GM18868 (cell line): ENCODE measurements around the gene ADAP2.
A peak's percentile ranks its signal among the peaks of the same experiment; 100 is the strongest.
"Not testable (repeated sequence)": the region's sequence is repeated elsewhere in the genome, so short reads cannot be mapped to it uniquely, and the experiment has no call there.

Experiments
- ATAC-seq: cut with Tn5 transposase; IDR thresholded peaks from one replicate; pipeline ENCODE4 v1.9.1; 2021; ENCODE audit warnings: mild to moderate bottlenecking, moderate library complexity; ENCODE audit not compliant: unreplicated experiment

The ADAP2 gene, protein sequence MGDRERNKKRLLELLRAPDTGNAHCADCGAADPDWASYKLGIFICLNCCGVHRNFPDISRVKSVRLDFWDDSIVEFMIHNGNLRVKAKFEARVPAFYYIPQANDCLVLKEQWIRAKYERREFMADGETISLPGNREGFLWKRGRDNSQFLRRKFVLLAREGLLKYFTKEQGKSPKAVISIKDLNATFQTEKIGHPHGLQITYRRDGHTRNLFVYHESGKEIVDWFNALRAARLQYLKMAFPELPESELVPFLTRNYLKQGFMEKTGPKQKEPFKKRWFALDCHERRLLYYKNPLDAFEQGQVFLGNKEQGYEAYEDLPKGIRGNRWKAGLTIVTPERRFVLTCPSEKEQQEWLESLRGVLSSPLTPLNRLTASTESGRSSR

DNA sequence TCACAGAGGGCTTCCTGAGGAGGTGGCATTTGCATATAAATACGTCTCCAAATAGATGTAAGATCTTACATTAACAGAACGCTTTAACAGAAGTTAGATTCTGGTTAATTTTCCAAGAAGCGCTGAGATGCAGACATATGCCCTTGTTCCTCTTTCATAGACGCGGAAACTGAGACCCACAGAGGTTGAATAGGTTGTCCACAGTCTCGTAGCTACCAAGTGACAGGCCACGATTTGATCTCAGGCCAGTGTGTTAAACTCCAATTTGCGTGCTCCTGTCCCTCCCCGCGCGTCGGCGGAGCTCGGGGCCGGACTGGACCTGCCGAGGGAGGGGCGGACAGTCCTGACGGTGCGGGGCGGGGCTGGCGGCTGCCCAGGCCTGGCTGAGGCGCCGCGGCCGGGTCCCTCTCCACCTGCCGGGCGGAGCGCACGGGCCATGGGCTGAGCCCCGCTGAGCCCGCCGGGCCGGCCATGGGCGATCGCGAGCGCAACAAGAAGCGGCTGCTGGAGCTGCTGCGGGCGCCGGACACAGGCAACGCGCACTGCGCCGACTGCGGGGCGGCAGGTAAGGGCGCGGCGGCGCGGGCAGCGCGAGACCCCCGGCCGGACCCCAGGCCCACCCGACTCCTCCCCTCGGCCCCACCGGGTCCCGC, at the start of gene ADAP2:
TSS of gene ADAP2 (plus strand) at position 402 of the 653 bp plus-strand sequence. CDS start at position 472, 70 bp downstream.
- no peak for ATAC-seq

DNA sequence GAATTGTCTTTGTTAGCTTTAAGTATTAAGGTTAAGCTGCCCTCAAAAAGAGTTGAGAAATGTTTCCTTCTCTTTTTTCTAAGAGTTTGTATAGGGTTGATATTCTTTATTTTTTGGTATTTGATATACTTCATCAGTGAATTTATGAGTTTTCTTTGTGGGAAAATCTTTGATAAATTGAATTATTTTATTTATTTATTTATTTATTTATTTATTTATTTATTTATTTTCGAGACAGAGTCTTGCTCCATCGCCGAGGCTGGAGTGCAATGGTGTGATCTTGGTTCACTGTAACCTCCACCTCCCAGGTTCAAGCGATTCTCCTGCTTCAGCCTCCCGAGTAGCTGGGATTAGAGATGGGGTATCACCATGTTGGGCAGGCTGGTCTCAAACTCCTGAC, 35.6 kb upstream of the ADAP2 start:
- ATAC-seq: no peak

DNA sequence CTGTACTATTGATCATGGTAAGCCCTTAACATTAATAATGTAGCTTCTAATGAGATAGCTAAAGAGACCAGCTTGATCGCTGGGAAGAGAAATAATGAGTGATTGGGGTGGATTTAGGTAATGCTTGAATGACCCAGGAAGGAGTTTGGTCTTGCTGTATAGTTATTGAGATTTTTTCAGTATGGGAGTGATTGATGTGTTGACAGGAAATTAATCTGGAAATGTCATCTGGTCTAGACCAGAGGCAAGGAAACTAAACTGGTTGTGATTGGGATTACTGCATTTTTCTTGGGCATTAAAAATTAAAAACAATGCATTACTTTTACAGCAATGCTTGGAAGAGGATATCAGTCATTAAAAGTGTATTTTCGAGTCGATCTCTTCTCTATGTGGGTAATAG, 27.5 kb upstream of the ADAP2 start:
- no peak for ATAC-seq

DNA sequence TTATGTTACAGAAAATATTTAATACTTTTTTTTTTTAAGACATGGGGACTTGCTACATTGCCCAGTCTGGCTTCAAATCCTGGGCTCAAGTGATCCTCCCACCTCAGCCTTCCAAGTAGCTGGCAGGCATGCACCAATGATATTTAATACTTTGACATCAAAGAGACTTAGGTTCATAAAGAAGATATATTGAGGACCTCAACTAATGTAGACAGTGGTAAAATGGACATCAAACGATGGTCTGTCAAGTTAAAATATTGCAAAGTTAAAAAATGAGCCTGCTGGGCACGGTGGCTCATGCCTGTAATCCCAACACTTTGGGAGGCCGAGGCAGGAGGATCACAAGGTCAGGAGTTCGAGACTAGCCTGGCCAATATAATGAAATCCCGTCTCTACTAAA, 24.4 kb upstream of the ADAP2 start:
- no peak for ATAC-seq

DNA sequence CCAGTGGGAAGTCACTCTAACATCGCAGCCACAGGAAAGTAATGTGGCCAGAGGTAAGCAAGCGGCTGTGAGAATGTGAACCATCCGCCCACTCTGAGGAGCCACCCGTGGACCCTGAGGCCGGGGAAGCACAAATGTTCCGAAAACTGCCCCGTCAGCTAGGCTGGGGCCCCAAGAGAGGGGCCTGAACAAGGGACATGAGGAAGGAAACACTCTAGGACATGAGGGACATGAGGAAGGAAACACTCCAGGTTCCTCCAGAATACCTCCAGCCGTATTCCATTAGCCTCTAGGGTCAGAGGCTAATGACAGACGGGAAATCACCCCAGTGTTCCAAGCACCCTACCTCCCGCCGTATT, 16.0 kb upstream of the ADAP2 start:
- peak; percentile 27 for ATAC-seq

DNA sequence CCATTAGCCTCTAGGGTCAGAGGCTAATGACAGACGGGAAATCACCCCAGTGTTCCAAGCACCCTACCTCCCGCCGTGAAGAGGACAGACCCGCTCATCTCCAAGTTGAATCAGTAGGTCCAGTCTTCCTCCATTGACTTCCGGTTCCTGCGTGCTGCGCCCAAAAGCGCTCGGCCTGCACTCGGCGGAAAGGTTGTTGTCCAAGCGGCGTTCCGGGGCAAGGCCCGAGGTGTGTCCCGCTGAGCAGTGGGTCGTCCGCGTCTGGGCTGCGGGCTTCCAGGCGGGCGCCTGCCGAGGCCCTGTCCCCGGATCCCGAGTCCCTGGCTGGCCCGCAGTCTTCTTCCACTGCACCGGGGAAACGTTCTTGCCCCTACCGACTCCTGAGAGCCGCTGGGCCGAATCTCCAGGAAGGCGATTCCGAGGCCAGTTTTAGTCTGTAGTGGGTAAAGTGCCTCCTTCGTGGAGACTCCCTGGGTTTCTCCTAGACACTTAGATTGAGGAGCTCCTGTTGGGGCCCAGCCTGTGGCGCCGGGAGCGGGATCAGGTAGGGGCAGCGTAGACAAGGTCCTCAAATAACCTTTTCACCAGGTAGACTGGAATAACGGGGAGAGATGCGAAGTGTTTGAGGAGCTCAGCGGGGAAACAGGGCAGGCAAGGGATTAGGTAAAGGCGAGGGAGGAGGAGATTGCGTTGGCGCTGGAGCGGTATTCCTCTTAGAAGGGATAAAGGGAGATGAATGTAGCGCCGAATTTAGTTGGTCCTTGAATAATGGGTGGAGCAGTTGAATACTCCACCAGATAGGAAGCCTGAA, 15.4 kb upstream of the ADAP2 start, which contains the start of gene TEFM:
TSS of gene TEFM (minus strand) at position 138 of the 811 bp plus-strand sequence. CDS start at position 98, 40 bp downstream.
- ATAC-seq: peak; percentile 84

DNA sequence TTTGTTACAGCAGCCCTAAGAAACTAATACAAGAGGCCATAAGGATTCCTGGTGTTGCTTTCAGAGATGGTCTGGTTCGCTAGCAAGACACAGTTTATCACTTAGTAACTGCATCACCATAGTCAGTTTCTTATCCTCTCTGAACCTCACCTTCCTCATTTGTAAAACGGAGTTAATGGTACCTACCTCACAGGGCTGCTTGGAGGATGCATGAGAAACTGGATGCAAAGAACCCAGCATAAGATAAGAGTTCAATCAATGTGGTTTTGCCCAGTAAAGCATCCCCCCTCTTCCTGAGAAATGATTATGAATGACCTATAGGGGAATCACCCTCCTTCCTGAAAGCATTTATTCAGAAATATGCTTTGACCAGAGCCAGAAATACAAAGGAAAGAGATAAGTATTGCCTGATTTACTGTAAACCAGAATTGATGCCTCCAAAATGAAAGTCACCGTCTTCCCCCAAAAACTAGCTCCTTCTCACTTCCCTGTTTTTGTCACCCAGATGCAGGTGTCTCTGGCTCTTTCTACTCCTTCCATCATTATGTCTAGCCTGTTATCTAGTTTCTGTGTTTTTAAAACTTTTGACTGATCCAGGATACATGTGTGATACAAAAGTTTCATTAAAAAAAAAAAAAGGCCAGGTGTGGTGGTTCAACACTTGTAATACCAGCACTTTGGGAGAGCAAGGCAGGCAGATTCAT, 12.9 kb upstream of the ADAP2 start:
- no peak for ATAC-seq

DNA sequence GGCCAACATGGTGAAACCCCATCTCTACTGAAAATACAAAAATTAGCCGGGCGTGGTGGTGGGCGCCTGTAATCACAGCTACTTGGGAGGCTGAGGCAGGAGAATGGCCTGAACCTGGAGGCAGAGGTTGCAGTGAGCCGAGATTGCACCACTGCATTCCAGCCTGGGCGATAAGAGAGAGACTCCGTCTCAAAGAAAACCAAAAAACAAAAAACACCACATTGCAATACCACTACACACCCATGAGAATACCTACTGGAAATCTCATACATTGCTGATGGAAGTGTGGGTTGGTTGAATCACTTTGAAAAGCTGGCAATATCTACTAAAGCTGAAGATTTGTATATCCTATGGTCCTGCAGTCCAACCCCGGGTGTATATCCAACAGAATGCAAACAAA, 11.6 kb upstream of the ADAP2 start:
- ATAC-seq: not testable (repeated sequence)

DNA sequence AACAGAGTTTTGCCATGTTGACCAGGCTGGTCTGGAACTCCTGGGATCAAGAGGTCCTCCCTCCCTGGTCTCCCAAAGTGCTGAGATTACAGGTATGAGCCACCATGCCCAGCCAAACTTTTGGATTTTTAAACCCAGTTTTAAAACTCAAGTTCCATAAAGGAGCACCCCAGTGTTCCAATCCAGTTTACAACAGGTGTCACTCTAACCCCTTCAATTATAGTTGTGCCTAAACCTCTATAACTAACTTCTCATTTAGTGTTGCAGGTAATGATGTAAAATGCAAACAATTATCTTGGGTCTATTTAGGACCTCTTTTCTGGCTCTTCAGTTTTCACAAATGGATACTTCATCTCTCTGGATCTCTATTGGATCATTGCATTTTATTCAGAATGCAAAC, 7.8 kb upstream of the ADAP2 start:
- ATAC-seq: no peak

DNA sequence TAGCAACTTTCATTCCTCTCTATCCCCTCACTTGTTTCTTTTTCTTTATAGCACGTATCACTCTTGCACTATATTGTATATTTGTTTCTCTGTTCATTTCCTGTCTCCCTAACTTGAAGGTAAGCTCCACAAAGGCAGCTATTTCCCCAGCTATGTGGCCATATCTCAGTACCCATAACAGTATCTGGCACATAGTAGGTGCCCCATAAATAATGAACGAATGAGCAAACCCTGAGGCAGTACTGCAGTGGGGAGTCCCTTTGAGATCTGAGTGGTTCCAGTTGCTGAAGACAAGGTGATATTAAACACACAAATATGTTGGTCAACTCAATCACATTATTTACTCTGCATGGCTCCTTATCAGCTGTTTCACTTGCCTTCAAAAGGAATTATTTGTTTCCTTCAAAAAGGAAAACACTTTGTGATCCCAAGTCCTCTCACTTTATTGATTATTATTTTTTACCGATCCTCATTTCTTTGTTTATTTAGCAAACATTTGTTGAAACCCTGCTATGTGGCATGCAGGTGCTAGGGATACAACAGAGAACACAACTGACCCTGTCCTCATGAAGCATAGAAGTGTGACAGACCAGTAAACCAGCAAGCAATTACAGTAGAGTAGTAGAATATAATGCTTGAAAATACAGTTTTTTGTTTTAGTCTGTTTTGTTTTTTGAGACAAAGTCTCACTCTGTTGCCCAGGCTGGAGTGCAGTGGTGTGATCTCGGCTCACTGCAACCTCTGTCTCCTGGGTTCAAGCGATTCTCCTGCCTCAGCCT, 5.7 kb upstream of the ADAP2 start:
- ATAC-seq: no peak

DNA sequence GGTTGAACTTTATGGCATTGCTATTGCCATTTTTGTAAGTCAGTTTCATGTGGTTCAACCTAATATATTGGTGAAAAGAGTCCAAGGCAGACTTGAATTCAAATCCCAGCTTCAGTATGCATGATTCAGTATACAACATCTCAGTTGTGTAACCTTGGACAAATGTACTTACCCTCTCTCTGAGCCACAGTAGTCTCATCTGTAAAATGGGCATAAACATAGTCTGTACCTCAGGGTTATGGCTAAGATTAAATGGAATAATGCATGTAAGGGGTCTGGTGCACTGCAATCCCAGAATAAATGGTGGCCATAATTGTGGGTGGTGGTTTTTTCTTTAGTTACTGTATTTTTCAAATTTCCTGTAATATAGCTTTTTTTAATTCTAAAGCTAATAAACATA, 4.7 kb upstream of the ADAP2 start:
- ATAC-seq: no peak

DNA sequence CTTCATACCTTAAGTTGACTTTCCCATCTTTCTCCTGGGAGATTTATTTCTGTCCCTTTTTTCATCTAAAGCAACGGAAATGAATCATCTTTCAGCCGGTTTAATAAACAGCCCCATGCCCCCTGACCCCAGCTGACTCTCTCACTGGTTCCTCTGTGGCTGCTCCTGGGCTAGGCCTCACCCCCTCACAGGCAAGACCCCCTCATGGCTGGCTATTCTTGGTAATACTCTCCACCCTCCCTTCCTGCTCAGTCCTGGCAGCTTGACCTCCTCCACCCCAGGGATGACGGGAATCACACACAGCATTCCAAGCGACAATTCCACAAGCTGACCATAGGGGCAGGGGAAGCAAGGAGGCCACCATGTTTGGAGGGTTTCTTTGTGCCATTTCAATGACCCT, 1.5 kb upstream of the ADAP2 start:
- ATAC-seq: no peak

DNA sequence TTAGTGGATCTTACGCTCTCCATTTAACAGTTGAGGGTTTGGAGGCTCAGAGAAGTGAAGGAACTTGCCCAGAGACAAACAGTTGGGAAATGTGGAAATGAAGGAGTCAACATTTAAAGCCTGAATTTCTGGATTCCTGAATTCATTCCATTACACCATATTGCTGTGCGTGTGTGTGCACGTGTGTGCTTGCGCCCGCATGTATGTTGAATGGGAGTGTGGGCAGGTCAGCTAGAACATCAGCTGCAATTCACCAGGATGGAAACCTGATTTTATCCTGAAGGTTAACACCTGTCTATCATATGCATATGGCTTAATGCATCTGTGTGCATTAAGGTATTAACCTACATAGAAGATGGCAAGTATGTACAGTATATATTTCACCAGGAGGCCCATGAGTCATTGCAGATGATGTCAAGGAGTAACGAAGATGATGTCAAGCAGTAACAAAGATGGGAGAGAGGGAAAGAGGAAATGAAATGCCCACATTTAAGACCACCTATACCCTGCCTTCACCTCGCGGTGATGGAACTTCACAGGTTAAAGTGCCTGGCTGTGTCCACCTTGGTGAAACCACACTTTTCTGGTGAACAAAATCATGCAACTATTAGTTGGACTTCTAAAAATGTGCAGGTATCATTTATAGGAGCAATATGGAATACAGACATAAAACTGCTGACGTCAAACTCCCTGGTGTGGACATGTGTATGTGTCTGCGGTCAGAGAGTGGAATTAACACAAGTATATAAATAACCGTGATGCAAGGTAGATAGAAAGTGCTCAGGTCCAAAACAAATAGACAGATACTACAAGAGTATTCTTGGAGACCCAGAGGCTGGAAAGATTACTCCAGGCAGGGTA, 832 bp upstream of the ADAP2 start:
- no peak for ATAC-seq

DNA sequence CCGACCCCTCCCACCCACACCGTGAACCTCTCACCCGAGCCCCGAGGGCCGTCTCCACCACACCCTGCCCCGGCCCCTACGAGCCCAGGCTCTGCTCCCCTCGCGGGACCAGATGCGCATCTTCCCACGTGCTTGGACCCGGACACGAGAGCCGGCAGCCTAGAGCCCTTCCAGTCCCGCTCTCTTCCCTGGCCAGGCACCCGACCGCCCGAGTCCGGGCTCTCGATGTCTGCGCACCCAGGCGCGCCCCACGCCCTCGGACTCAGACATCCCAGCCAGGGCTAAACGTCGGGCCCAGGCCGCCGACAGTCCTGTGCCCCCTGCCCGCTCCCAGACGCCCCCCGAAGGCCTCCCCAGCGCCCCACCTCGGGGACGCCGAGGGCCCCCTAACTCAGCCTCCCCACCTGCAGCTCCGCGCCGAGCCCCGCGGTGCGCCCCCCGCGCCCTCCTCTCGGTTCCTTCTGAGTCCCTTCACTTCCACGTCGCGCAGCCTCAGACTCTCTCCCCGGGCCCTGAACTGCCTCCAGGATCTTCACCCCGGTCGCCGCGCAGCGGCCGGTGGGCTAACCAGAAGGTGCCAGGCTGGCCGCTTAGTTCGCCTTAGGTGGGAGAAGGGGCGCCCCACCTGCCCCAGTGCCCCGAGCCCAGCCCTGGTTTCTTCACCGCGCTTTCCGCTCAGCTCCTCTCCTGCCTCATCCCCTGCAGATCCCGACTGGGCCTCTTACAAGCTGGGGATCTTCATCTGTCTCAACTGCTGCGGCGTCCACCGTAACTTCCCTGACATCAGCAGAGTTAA, 688 bp downstream of the ADAP2 start:
- ATAC-seq: no peak

DNA sequence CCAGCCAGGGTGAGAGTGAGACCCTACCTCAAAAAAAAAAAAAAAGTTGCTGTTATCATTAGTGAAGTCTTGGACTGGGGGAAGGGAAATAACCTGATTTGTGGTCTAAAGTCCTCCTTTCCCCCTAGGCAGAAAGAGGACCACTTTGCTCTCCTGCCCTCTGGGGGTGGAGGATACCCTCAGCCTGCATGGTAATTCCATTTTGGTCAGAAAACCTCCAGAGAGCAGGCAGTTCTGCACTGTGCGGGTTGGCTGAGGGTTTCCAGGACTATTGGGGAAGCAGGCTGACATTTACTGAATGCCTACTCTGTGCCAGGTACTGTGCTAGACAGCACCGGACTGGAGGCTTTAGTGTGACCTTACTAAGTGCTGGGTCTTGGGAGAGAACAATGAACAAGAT, 2.6 kb downstream of the ADAP2 start:
- ATAC-seq: no peak

DNA sequence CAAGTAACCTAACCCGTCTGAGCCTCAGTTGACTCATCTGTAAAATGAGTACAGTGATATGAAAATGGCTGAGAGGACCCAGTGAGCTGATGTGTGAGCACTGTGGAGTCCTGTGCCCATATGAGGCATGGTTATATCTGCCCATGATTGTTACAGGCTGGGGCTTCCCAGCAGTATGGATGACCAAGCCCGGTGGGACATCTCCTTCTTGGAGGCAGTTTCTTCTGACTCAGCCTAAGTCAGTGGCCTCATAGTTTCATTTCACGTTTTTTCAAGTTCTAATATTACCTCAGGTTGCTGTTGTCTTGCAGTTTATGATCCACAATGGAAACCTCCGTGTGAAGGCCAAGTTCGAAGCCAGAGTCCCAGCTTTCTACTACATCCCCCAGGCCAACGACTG, 4.8 kb downstream of the ADAP2 start:
- ATAC-seq: no peak

DNA sequence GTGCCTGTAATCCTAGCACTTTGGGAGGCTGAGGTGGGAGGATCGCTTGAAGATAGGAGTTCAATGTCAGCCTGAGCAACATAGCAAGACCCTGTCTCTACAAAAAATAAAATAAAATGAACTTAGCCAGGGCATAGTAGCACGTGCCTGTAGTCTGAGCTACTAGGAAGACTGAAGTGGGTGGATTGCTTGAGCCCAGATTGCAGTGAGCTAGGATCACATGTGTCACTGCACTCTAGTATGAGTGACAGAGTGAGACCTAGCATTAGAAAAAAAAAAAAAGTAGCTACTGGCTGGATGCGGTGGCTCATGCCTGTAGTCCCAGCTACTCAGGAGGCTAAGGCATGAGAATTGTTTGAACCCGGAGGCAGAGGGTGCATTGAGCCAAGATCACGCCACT, 6.0 kb downstream of the ADAP2 start:
- no peak for ATAC-seq

DNA sequence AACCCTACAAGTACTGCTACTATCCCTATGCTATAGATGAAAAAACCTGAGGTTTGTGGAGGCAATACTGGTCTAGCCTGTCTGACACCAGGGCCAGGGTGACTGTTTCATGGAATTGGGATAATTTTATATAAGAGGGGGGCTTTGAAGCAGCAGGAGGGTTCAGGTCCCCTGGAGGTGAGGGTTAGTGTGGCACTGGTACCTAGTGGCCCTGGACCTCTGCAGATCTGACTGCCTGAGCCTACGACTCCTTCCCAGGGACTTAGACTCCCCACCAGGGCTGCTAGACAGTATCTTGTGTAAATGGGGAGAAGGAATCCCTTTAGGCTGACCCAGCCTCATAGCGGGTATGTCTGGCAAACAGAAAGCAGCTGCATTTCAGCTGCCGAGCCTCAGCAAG, 6.8 kb downstream of the ADAP2 start:
- ATAC-seq: no peak
